ENCODE measurements around the gene NAT16.
A peak's percentile ranks its signal among the peaks of the same experiment; 100 is the strongest.
"Not testable (repeated sequence)": the region's sequence is repeated elsewhere in the genome, so short reads cannot be mapped to it uniquely, and the experiment has no call there.

The NAT16 gene

GRCh38 chr7:101122933-101123702 lies 57.0 kb downstream of the NAT16 start:
- Histone ChIP-seq H3K9ac (ENCODE audit: low read length in 2 of 2) (peak overlapping the region in 1 of 2 donors; percentile 95), H3K27me3 (ENCODE audit: control insufficient read depth in 1 of 2, insufficient read depth in 2 of 2, low read length in 2 of 2) (no peaks in the 10 kb centered on the region), H3K36me3 (ENCODE audit: control insufficient read depth in 2 of 2, insufficient read depth in 2 of 2, low read length in 2 of 2) (no peaks in the 10 kb centered on the region), H3K4me3 (ENCODE audit: low read length in 2 of 2) (peak overlapping the region; percentile 71 to 75), H3K27ac (ENCODE audit: low read length) (peak overlapping the region; percentile 91), H3K9me3 (ENCODE audit: control insufficient read depth in 2 of 2, low read length in 2 of 2) (no peaks in the 10 kb centered on the region), H3K4me1 (ENCODE audit: control insufficient read depth, insufficient read depth, low read length) (peaks cover 48% of the 10 kb centered on the region)

- Histone ChIP-seq H3K9ac (ENCODE audit: low read length in 2 of 2) (peak overlapping the region; percentile 84 to 95), H3K36me3 (ENCODE audit: control insufficient read depth in 2 of 2, insufficient read depth in 2 of 2, low read length in 2 of 2) (no peaks in the 10 kb centered on the region), H3K27me3 (ENCODE audit: control insufficient read depth in 1 of 2, insufficient read depth in 2 of 2, low read length in 2 of 2) (no peaks in the 10 kb centered on the region), H3K27ac (ENCODE audit: low read length) (peak overlapping the region; percentile 91), H3K9me3 (ENCODE audit: control insufficient read depth in 2 of 2, low read length in 2 of 2) (no peaks in the 10 kb centered on the region), H3K4me1 (ENCODE audit: control insufficient read depth, insufficient read depth, low read length) (peaks cover 49% of the 10 kb centered on the region), H3K4me3 (ENCODE audit: low read length in 2 of 2) (peak overlapping the region; percentile 71 to 75)
Observed at GRCh38 chr7:101121991-101122932, 57.8 kb downstream of the NAT16 start.

GRCh38 chr7:101121631-101121990 lies 58.5 kb downstream of the NAT16 start:
- Histone ChIP-seq H3K4me3 (ENCODE audit: low read length in 2 of 2) (peak overlapping the region; percentile 71 to 75), H3K4me1 (ENCODE audit: control insufficient read depth, insufficient read depth, low read length) (peaks cover 42% of the 10 kb centered on the region), H3K9ac (ENCODE audit: low read length in 2 of 2) (peak overlapping the region; percentile 84 to 95), H3K27ac (ENCODE audit: low read length) (peak overlapping the region; percentile 91)
- H3K36me3 ChIP-seq (ENCODE audit: control insufficient read depth in 2 of 2, insufficient read depth in 2 of 2, low read length in 2 of 2); H3K27me3 ChIP-seq (ENCODE audit: control insufficient read depth in 1 of 2, insufficient read depth in 2 of 2, low read length in 2 of 2); H3K9me3 ChIP-seq (ENCODE audit: control insufficient read depth in 2 of 2, low read length in 2 of 2): not testable (repeated sequence)

All from stomach smooth muscle (tissue), 2 donors.